PC-3 (cell line): ENCODE measurements around the gene ARSG. TPM values are rescaled to one million over a fixed set of nuclear protein-coding genes. Genes with fewer than 3 reads are reported as not detected.
"Not testable (repeated sequence)": the region's sequence is repeated elsewhere in the genome, so short reads cannot be mapped to it uniquely, and the experiment has no call there.

Experiments used
- ATAC-seq: fragments of 200-7000 bp; cut with Tn5 transposase; 2 replicates; pipeline ENCODE4 v1.9.1; 2020; ENCODE audit warnings: mild to moderate bottlenecking, moderate library complexity
- BruUV-seq: library from RNA; stranded (reverse); fragments of 400-500 nt; replicated peaks from 2 replicates; lab custom pipeline; 2021; lab: Mats Ljungman, UMichigan
- CTCF ChIA-PET: fragments of 300-600 bp; sonication (Branson Sonifier 250); formaldehyde crosslinking; loops from one replicate; lab custom pipeline; 2022; ENCODE audit warnings: antibody characterized with exemption; lab: Charles Lee
- POLR2A ChIA-PET: fragments of 300-600 bp; sonication (Branson Sonifier 250); formaldehyde crosslinking; loops from one replicate; lab custom pipeline; 2022; ENCODE audit warnings: antibody characterized with exemption; ENCODE audit not compliant: unreplicated experiment; lab: Charles Lee
- DNase-seq: peaks from one replicate; pipeline ENCODE4 v3.0.0-alpha.2; 2015
- H2AFZ ChIP-seq: fragments of 300-600 bp; sonication (generic); 2 replicates; pipeline ENCODE4 v1.6.0; 2016; ENCODE audit warnings: antibody characterized with exemption, low read length
- H3F3A ChIP-seq: fragments of 300-600 bp; sonication (generic); one replicate; pipeline ENCODE4 v1.6.0; 2017; ENCODE audit warnings: antibody characterized with exemption, low read length, control low read depth, mild to moderate bottlenecking; ENCODE audit not compliant: unreplicated experiment
- H3K27ac ChIP-seq: fragments of 300-600 bp; sonication (generic); 2 replicates; pipeline ENCODE4 v1.5.1; 2016; ENCODE audit warnings: mild to moderate bottlenecking, low read length
- H3K27me3 ChIP-seq: fragments of 300-600 bp; sonication (generic); 2 replicates; pipeline ENCODE4 v1.6.1; 2016; ENCODE audit warnings: low read length, mixed read lengths
- H3K36me3 ChIP-seq: fragments of 300-600 bp; sonication (generic); 2 replicates; pipeline ENCODE4 v1.6.1; 2016; ENCODE audit warnings: low read depth, mixed run types, low read length, mixed read lengths
- H3K4me1 ChIP-seq: fragments of 300-600 bp; sonication (generic); 2 replicates; pipeline ENCODE4 v1.5.1; 2016; ENCODE audit warnings: low read length; ENCODE audit not compliant: insufficient read depth
- H3K4me2 ChIP-seq: fragments of 300-600 bp; sonication (generic); 2 replicates; pipeline ENCODE4 v1.6.0; 2016; ENCODE audit warnings: low read length
- H3K4me3 ChIP-seq: fragments of 300-600 bp; sonication (generic); 2 replicates; pipeline ENCODE4 v1.5.1; 2016; ENCODE audit warnings: mild to moderate bottlenecking, low read length, mixed read lengths
- H3K79me2 ChIP-seq: fragments of 300-600 bp; sonication (generic); 2 replicates; pipeline ENCODE4 v1.6.1; 2017; ENCODE audit warnings: low read length, mixed read lengths
- H3K9ac ChIP-seq: fragments of 300-600 bp; sonication (generic); 2 replicates; pipeline ENCODE4 v1.6.0; 2016; ENCODE audit warnings: mild to moderate bottlenecking, low read length
- H3K9me2 ChIP-seq: fragments of 300-600 bp; sonication (generic); replicated peaks from 2 replicates; pipeline ENCODE4 v1.6.1; 2016; ENCODE audit warnings: mixed run types, low read length, mixed read lengths
- H3K9me3 ChIP-seq: fragments of 300-600 bp; sonication (generic); 2 replicates; pipeline ENCODE4 v1.6.1; 2016; ENCODE audit warnings: low read length, mixed read lengths
- H4K20me1 ChIP-seq: fragments of 300-600 bp; sonication (generic); 2 replicates; pipeline ENCODE4 v1.6.1; 2016; ENCODE audit warnings: low read length, mixed read lengths
- EZH2 ChIP-seq: fragments of 300-600 bp; sonication (generic); IDR thresholded peaks from one replicate; pipeline ENCODE4 v1.6.1; 2017; ENCODE audit warnings: antibody characterized with exemption, mild to moderate bottlenecking, low read length; ENCODE audit not compliant: unreplicated experiment
- EZH2phosphoT487 ChIP-seq: fragments of 300-600 bp; sonication (generic); IDR thresholded peaks from 2 replicates; pipeline ENCODE4 v1.6.1; 2018; ENCODE audit warnings: mild to moderate bottlenecking, antibody characterized with exemption, low read length, borderline replicate concordance
- intact Hi-C: fragments of 100-400 bp; cut with micrococcal nuclease; formaldehyde crosslinking; loops from 2 replicates; pipeline ENCODE4 v1.9.0; 2023
- total RNA-seq: library from RNA; depleted of rRNA; stranded (reverse); fragments of >200 nt; gene quantifications from 2 replicates; pipeline ENCODE4 v1.2.3, GENCODE V29; 2014
- TF ChIP-seq, protein P1 (sequence below): fragments of 300-600 bp; sonication (generic); conservative IDR thresholded peaks from 2 replicates; pipeline ENCODE4 v1.5.1; 2017; ENCODE audit warnings: antibody characterized with exemption, low read depth, mild to moderate bottlenecking, low read length

Gene ARSG
- total RNA-seq, 1 experiment from 2014 or later: 2.1 TPM

DNA sequence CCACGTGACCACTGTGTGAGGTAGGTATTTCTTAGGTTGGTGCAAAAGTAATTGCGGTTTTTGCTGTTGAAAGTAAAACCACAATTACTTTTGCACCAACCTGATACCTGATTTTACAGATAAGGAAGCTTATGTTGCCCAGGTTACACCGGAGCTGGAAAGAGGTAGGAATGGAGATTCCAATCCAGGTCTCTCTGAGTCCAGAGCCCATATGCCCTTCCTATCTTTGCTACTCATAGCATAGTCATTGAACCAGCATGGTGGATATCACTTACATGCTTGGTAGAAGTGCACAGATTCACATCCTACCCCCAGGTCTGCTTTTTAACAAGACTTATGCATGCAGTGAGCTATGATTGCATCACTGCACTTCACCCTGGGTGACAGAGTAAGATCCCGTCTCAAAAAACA, 61.8 kb downstream of the ARSG start:
- DNase-seq (peak; percentile 29), ATAC-seq (no peak)
- CTCF ChIA-PET: interaction anchor here (0.6 kb wide), 1 partner anchor 109 kb away, joined by 3 read pairs; no protein-coding TSS in a partner anchor
- Histone ChIP-seq H3K4me2 (no peak overlapping the region), H3K79me2 (no peaks in the 10 kb centered on the region), H3K27me3 (no peaks in the 10 kb centered on the region), H3K9me2 (no peaks in the 10 kb centered on the region), H3K36me3 (no peaks in the 10 kb centered on the region), H3K27ac (no peak overlapping the region), H3K4me1 (peaks cover 22% of the 10 kb centered on the region), H3K4me3 (no peak overlapping the region), H3K9me3 (no peaks in the 10 kb centered on the region), H4K20me1 (no peaks in the 10 kb centered on the region), H3F3A (no peaks in the 10 kb centered on the region), H3K9ac (no peak overlapping the region), H2AFZ (no peak overlapping the region)
- TF ChIP-seq EZH2phosphoT487 (no peak), EZH2 (no peak)
- TF ChIP-seq, protein P1, sequence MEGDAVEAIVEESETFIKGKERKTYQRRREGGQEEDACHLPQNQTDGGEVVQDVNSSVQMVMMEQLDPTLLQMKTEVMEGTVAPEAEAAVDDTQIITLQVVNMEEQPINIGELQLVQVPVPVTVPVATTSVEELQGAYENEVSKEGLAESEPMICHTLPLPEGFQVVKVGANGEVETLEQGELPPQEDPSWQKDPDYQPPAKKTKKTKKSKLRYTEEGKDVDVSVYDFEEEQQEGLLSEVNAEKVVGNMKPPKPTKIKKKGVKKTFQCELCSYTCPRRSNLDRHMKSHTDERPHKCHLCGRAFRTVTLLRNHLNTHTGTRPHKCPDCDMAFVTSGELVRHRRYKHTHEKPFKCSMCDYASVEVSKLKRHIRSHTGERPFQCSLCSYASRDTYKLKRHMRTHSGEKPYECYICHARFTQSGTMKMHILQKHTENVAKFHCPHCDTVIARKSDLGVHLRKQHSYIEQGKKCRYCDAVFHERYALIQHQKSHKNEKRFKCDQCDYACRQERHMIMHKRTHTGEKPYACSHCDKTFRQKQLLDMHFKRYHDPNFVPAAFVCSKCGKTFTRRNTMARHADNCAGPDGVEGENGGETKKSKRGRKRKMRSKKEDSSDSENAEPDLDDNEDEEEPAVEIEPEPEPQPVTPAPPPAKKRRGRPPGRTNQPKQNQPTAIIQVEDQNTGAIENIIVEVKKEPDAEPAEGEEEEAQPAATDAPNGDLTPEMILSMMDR: no peak
- POLR2A ChIA-PET: no interaction called here
- no TSS peak for BruUV-seq
- intact Hi-C loops: loop anchor here (5.0 kb wide), 1 partner anchor 34 kb away; no protein-coding TSS in a partner anchor

DNA sequence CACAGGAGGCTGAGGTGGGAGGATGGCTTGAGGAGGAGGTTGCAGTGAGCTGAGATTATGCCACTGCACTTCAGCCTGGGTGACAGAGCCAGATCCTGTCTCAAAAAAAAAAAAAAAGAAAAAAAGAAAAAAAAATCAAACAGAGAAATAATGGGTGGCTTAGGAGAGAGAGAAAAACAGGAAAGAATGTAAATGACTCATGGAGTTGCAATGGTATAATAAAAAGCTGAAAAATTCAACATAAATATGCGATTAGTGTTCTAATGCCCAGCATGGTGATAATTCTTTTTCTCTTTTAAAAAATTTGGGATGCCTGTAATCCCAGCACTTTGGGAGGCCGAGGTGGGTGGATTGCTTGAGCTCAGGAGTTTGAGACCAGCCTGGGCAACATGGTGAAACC, 63.0 kb downstream of the ARSG start:
- H3K9ac ChIP-seq, H4K20me1 ChIP-seq, H3K4me3 ChIP-seq, H3K79me2 ChIP-seq, H3F3A ChIP-seq, H3K27me3 ChIP-seq, H3K36me3 ChIP-seq, H2AFZ ChIP-seq, H3K9me2 ChIP-seq, BruUV-seq, H3K9me3 ChIP-seq: not testable (repeated sequence)
- Histone ChIP-seq H3K27ac (peak overlapping the region; percentile 54), H3K4me1 (peaks cover 22% of the 10 kb centered on the region), H3K4me2 (peak overlapping the region; percentile 58)
- ATAC-seq (peak; percentile 86), DNase-seq (peak; percentile 70)
- intact Hi-C loops: loop anchor here (5.0 kb wide), 1 partner anchor 33 kb away; no protein-coding TSS in a partner anchor
- ChIA-PET POLR2A (interaction anchor here (0.5 kb wide), 1 partner anchor 15 kb away, joined by 4 read pairs; no protein-coding TSS in a partner anchor), CTCF (interaction anchor here (0.6 to 0.9 kb wide), 2 partner anchors 45 to 47 kb away, joined by 3 read pairs; no protein-coding TSS in a partner anchor)

DNA sequence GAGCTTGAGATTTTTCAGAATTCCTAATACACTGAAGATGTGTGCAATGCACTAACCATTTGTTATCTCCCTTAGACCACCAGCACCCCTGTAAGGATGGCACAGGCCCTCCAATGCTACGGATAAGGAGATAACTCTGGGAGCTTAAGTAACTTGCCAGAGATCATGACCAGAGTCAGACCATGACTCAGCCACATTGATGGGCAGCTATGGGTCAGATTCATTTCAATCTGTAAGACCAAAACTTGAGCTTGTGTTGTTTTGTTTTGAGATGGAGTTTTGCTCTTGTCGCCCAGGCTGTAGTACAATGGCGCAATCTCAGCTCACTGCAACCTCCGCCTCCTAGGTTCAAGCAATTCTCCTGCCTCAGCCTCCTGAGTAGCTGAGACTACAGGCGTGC, 63.8 kb downstream of the ARSG start:
- POLR2A ChIA-PET, H3K9me3 ChIP-seq, H3F3A ChIP-seq, H3K36me3 ChIP-seq, H3K27me3 ChIP-seq, H3K9ac ChIP-seq, H3K9me2 ChIP-seq, H3K4me3 ChIP-seq, BruUV-seq, intact Hi-C loops, H2AFZ ChIP-seq, H3K79me2 ChIP-seq, H3K27ac ChIP-seq, H4K20me1 ChIP-seq: not testable (repeated sequence)
- peak; percentile 63 for ATAC-seq
- H3K4me2 ChIP-seq: peak overlapping the region; percentile 58; the same call in 1 of the 2 replicates
- peak; percentile 53 for DNase-seq
- peaks cover 22% of the 10 kb centered on the region for H3K4me1 ChIP-seq
- CTCF ChIA-PET: interaction anchor here (0.6 kb wide), 1 partner anchor 1627 kb away, joined by 4 read pairs; no protein-coding TSS in a partner anchor

DNA sequence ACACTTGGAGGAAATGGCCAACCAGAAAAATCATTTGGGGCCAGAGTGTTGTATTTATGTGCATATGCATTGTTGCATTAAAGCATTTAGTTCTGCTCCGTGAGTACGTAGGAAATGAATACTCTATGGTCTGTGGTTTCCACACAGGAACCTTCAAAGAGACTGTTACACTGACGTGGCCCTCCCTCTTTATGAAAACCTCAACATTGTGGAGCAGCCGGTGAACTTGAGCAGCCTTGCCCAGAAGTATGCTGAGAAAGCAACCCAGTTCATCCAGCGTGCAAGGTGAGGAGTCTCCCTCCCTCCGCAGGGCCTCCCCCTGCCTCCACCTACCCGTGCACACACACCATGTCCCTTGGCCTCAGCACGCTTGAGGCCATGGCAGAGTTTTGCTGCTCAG, 65.2 kb downstream of the ARSG start:
- ChIA-PET CTCF (no interaction called here), POLR2A (no interaction called here)
- no peaks in the 10 kb centered on the region for H3F3A ChIP-seq
- no peaks in the 10 kb centered on the region for H3K9me3 ChIP-seq
- no peak overlapping the region for H3K4me3 ChIP-seq
- H3K4me2 ChIP-seq: no peak overlapping the region
- no peaks in the 10 kb centered on the region for H3K27me3 ChIP-seq
- TF ChIP-seq EZH2phosphoT487 (no peak), EZH2 (no peak)
- TF ChIP-seq, protein P1: no peak
- H3K36me3 ChIP-seq: no peaks in the 10 kb centered on the region
- no peak overlapping the region for H3K27ac ChIP-seq
- DNase-seq: no peak
- H2AFZ ChIP-seq: no peak overlapping the region
- BruUV-seq: no TSS peak
- H3K9me2 ChIP-seq: no peaks in the 10 kb centered on the region
- peaks cover 22% of the 10 kb centered on the region for H3K4me1 ChIP-seq
- no peak overlapping the region for H3K9ac ChIP-seq
- no peak for ATAC-seq
- intact Hi-C loops: no loop called here
- no peaks in the 10 kb centered on the region for H3K79me2 ChIP-seq
- H4K20me1 ChIP-seq: no peaks in the 10 kb centered on the region
